ENCODE measurements around the gene SESTD1.
"Not testable (repeated sequence)": the region's sequence is repeated elsewhere in the genome, so short reads cannot be mapped to it uniquely, and the experiment has no call there.

SESTD1 gene

GRCh38 chr2:179106342-179106675 is 158.3 kb downstream of the SESTD1 start:
- TF ChIP-seq, protein P1, sequence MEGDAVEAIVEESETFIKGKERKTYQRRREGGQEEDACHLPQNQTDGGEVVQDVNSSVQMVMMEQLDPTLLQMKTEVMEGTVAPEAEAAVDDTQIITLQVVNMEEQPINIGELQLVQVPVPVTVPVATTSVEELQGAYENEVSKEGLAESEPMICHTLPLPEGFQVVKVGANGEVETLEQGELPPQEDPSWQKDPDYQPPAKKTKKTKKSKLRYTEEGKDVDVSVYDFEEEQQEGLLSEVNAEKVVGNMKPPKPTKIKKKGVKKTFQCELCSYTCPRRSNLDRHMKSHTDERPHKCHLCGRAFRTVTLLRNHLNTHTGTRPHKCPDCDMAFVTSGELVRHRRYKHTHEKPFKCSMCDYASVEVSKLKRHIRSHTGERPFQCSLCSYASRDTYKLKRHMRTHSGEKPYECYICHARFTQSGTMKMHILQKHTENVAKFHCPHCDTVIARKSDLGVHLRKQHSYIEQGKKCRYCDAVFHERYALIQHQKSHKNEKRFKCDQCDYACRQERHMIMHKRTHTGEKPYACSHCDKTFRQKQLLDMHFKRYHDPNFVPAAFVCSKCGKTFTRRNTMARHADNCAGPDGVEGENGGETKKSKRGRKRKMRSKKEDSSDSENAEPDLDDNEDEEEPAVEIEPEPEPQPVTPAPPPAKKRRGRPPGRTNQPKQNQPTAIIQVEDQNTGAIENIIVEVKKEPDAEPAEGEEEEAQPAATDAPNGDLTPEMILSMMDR (IDR thresholded peaks at IDR 0.05; ENCODE audit: low read depth, low read length), result no peak
- DNase-seq (ENCODE audit: extremely low read depth, low read depth), result no peak

- no peak for DNase-seq (ENCODE audit: extremely low read depth, low read depth)
- TF ChIP-seq, protein P1 (IDR thresholded peaks at IDR 0.05; ENCODE audit: low read depth, low read length), result no peak
Observed at GRCh38 chr2:179104736-179105135, 159.9 kb downstream of the SESTD1 start.

DNA sequence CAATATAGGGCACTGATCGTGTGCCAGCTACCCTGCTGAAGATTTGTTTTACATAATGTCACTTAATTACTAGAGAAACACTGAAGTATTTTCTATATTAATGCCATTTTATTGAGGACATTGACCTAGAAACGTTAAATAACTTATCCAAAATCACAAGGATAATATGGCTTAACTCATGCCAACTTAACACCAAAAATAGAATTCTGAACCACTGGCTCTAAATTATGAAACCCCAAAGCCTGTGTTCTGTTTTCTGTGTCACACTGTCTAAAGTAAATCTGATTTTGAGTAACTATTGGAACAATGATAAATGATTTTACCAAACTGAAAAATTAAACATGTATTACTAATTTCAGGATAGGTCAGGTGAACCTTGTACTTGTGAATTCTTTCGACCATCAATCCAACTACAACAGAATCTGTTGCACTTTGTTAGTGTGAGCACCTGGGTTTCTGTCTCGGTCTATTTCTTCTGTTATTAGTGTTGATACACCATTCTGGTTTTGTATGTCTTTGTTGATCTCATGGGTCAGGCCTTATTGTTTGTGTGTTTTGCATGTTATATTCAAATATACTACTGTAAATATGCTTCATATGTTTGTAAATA is 166.4 kb downstream of the SESTD1 start:
- no peak for DNase-seq (ENCODE audit: extremely low read depth, low read depth)
- TF ChIP-seq, protein P1 (IDR thresholded peaks at IDR 0.05; ENCODE audit: low read depth, low read length), result no peak

DNA sequence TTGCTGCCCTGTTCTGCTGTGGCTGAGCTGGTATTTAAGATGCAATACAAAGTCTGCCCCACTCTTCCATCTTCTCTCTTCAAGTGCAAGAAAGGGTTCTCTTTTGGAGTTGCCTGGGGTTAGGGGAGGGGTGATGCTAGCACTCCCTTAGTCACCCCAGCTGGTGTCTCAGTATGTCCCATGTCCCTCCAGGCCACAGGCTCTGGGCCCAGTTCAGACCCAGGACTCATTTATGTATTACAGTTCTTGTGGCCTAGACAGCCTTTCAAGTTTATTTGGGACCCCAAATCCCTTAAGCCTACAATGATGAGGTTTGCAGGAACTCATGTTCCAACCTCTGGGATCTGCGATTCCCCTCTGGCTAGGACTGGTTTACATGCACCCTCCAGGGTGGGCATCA is 167.5 kb downstream of the SESTD1 start:
- no peak for DNase-seq (ENCODE audit: extremely low read depth, low read depth)
- TF ChIP-seq, protein P1 (IDR thresholded peaks at IDR 0.05; ENCODE audit: low read depth, low read length), result no peak

DNA sequence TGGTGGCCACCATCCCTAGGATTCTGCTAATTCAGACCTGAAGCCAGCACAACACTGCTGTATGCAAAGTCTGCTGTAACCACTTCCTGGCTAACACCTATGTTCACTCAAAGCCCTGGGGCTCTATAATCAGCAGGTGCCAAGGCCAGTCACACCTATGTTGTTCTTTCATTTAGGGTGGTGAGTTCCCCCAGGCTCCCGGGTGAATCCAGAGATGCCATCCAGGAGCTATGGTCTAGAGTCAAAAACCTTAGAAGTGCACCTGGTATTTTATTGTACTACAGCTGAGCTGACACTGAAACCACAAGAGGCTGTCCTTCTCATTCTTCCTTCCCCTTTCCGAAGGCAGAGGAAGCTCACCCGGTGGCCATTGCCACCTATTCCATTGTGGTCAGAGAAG is 168.5 kb downstream of the SESTD1 start:
- DNase-seq (ENCODE audit: extremely low read depth, low read depth), result no peak
- TF ChIP-seq, protein P1 (IDR thresholded peaks at IDR 0.05; ENCODE audit: low read depth, low read length), result no peak

GRCh38 chr2:179092912-179093311 is 171.7 kb downstream of the SESTD1 start:
- not testable (repeated sequence) for DNase-seq (ENCODE audit: extremely low read depth, low read depth)

GRCh38 chr2:179082697-179083096 is 181.9 kb downstream of the SESTD1 start:
- TF ChIP-seq, protein P1 (IDR thresholded peaks at IDR 0.05; ENCODE audit: low read depth, low read length), result no peak
- no peak for DNase-seq (ENCODE audit: extremely low read depth, low read depth)

- TF ChIP-seq, protein P1 (IDR thresholded peaks at IDR 0.05; ENCODE audit: low read depth, low read length), result no peak
- no peak for DNase-seq (ENCODE audit: extremely low read depth, low read depth)
Observed at GRCh38 chr2:179081954-179082353, 182.7 kb downstream of the SESTD1 start.
